Endothelial cell of umbilical vein (primary cell): Measurements from ENCODE around the gene FAM163A. TPM values are rescaled to one million over a fixed set of nuclear protein-coding genes. Genes with fewer than 3 reads are reported as not detected.

Source experiments
- BruUV-seq: library from RNA; stranded (reverse); fragments of 400-500 nt; replicated peaks from 2 replicates; lab custom pipeline; 2021; lab: Mats Ljungman, UMichigan
- CTCF ChIA-PET: fragments of 300-600, 350-600 bp; sonication (Branson Sonifier 250); formaldehyde crosslinking; loops from one replicate; lab custom pipeline; 2021; ENCODE audit warnings: antibody characterized with exemption, inconsistent platforms; lab: Charles Lee
- POLR2A ChIA-PET: fragments of 300-600, 350-600 bp; sonication (Branson Sonifier 250); formaldehyde crosslinking; loops from one replicate; lab custom pipeline; 2021; ENCODE audit warnings: antibody characterized with exemption, inconsistent platforms; lab: Charles Lee
- DNase-seq: peaks from one replicate; pipeline ENCODE4 v3.0.0-alpha.2; 2011; ENCODE audit warnings: low read depth, low spot score
- FAIRE-seq: peaks from 2 replicates; lab custom pipeline; 2011; peaks lifted over from hg19 to GRCh38; lab: Jason Lieb, UNC
- H2AFZ ChIP-seq: 2 replicates; pipeline ENCODE4 v1.6.0; 2012; ENCODE audit warnings: low read depth, low read length, control low read depth, inconsistent platforms
- H3K27ac ChIP-seq: 2 replicates; pipeline ENCODE4 v1.5.1; 2011; ENCODE audit warnings: low read depth, mild to moderate bottlenecking, control low read depth, low read length, moderate library complexity; ENCODE audit not compliant: insufficient read depth
- H3K27me3 ChIP-seq, 2 experiments: 2 replicates each; pipeline versions ENCODE4 v1.6.0 to v1.6.1; 2011; ENCODE audit warnings: low read length in 2 of 2, mixed read lengths in 1 of 2; ENCODE audit not compliant: control insufficient read depth in 2 of 2, insufficient read depth in 2 of 2
- H3K36me3 ChIP-seq, 2 experiments: 2 replicates in 1 of 2; 3 replicates in 1 of 2; pipeline ENCODE4 v1.5.1; 2011; ENCODE audit warnings: low read length in 2 of 2, mild to moderate bottlenecking in 1 of 2, moderate library complexity in 1 of 2; ENCODE audit not compliant: control insufficient read depth in 2 of 2, insufficient read depth in 2 of 2; ENCODE audit errors: extremely low read depth in 1 of 2
- H3K4me1 ChIP-seq: 3 replicates; pipeline ENCODE4 v1.5.1; 2011; ENCODE audit warnings: mild to moderate bottlenecking, low read length; ENCODE audit not compliant: control insufficient read depth, insufficient read depth; ENCODE audit errors: extremely low read depth
- H3K4me2 ChIP-seq: 2 replicates; pipeline ENCODE4 v1.6.1; 2011; ENCODE audit warnings: low read length, control low read depth, mixed read lengths; ENCODE audit not compliant: insufficient read depth
- H3K4me3 ChIP-seq, 3 experiments: fragments of 200-600 bp in 1 of 3; sonication (generic), shearing (Covaris generic) in 1 of 3; replicated peaks in 1 of 3; 2 replicates each; pipeline ENCODE4 v1.5.1; 2011 to 2016; ENCODE audit warnings: control low read depth in 3 of 3, low read length in 3 of 3, mild to moderate bottlenecking in 2 of 3, inconsistent platforms in 1 of 3, low read depth in 1 of 3, moderate library complexity in 1 of 3; ENCODE audit not compliant: insufficient read depth in 1 of 3
- H3K79me2 ChIP-seq: 2 replicates; pipeline ENCODE4 v1.6.0; 2012; ENCODE audit warnings: low read length, inconsistent platforms; ENCODE audit not compliant: control insufficient read depth, insufficient read depth
- H3K9ac ChIP-seq: replicated peaks from 2 replicates; pipeline ENCODE3; 2011; ENCODE audit warnings: low read length, control low read depth; ENCODE audit not compliant: insufficient read depth; ENCODE audit errors: extremely low read depth
- H3K9me1 ChIP-seq: replicated peaks from 3 replicates; pipeline ENCODE4 v1.6.0; 2011; ENCODE audit warnings: mild to moderate bottlenecking, low read length; ENCODE audit not compliant: control insufficient read depth, insufficient read depth; ENCODE audit errors: extremely low read depth
- H3K9me3 ChIP-seq: replicated peaks from 2 replicates; pipeline ENCODE4 v1.5.1; 2012; ENCODE audit warnings: low read length, inconsistent platforms; ENCODE audit not compliant: control insufficient read depth, insufficient read depth
- H4K20me1 ChIP-seq: replicated peaks from 2 replicates; pipeline ENCODE3; 2011; ENCODE audit warnings: mild to moderate bottlenecking, low read length; ENCODE audit not compliant: control insufficient read depth, insufficient read depth; ENCODE audit errors: extremely low read depth
- CTCF ChIP-seq, 2 donors: IDR thresholded peaks; 1 replicate in 1 of 2; 2 replicates in 1 of 2; pipeline ENCODE4 v1.5.1; 2011; ENCODE audit warnings: low read length in 2 of 2, mild to moderate bottlenecking in 2 of 2, moderate library complexity in 2 of 2, control low read depth in 1 of 2, inconsistent platforms in 1 of 2, low read depth in 1 of 2; ENCODE audit not compliant: insufficient read depth in 1 of 2; ENCODE audit errors: extremely low read depth in 1 of 2
- EZH2 ChIP-seq: IDR thresholded peaks from 2 replicates; pipeline ENCODE4 v1.6.1; 2012; ENCODE audit warnings: borderline replicate concordance, low read depth, mild to moderate bottlenecking, moderate library complexity, low read length, inconsistent platforms; ENCODE audit not compliant: severe bottlenecking
- FOS ChIP-seq: IDR thresholded peaks from 2 replicates; pipeline ENCODE4 v1.6.1; 2011; ENCODE audit warnings: mild to moderate bottlenecking, low read length, moderate library complexity, borderline replicate concordance; ENCODE audit not compliant: insufficient read depth
- GATA2 ChIP-seq: IDR thresholded peaks from 2 replicates; pipeline ENCODE4 v1.7.0; 2011; ENCODE audit warnings: low read depth, mild to moderate bottlenecking, moderate library complexity, mixed read lengths, low read length; ENCODE audit not compliant: insufficient read length, insufficient read depth
- JUN ChIP-seq: IDR thresholded peaks from 2 replicates; pipeline ENCODE4 v1.6.1; 2011; ENCODE audit warnings: borderline replicate concordance, low read depth; ENCODE audit not compliant: insufficient read length, insufficient read depth
- MAX ChIP-seq: IDR thresholded peaks from 2 replicates; pipeline ENCODE4 v1.6.1; 2011; ENCODE audit not compliant: insufficient read depth, insufficient read length
- MYC ChIP-seq: IDR thresholded peaks from one replicate; pipeline ENCODE4 v1.6.1; 2011; ENCODE audit warnings: mild to moderate bottlenecking, low read depth, low read length
- POLR2A ChIP-seq: IDR thresholded peaks from 2 replicates; pipeline ENCODE4 v1.6.1; 2012; ENCODE audit warnings: low read depth, mild to moderate bottlenecking, control low read depth, low read length
- POLR2AphosphoS5 ChIP-seq: IDR thresholded peaks from 2 replicates; pipeline ENCODE4 v1.6.1; 2012; ENCODE audit warnings: low read depth, mild to moderate bottlenecking, control low read depth, low read length, moderate library complexity; ENCODE audit not compliant: insufficient read depth
- dilution Hi-C: fragments of 300-500 bp; cut with MboI; formaldehyde crosslinking; loops from one replicate; pipeline ENCODE4 v1.15.0; 2019; ENCODE audit warnings: low sequenced_read_pairs; ENCODE audit not compliant: extremely low pct_ligation_motif_present
- intact Hi-C: fragments of 100-400 bp; cut with micrococcal nuclease; formaldehyde crosslinking; loops from one replicate; pipeline ENCODE4 v1.10.0; 2022
- polyA plus RNA-seq, 4 experiments: library from polyadenylated mRNA; depleted of rRNA in 3 of 4; stranded (reverse) in 3 of 4; unstranded in 1 of 4; fragments of >200 nt; gene quantifications; 2 replicates each; pipeline versions ENCODE4 v1.2.1 to v1.2.3, GENCODE V29; 2011 to 2012; ENCODE audit warnings: missing spikeins in 1 of 4
- total RNA-seq: library from RNA; stranded (reverse); gene quantifications from 2 replicates; pipeline ENCODE4 v1.2.3, GENCODE V29; 2021

Gene FAM163A
- total and polyA plus RNA-seq, 2 donors (not counting 3 experiments of a cell fraction or from before 2014, with no cell fraction given): not detected

- Histone ChIP-seq H3K27ac (no peak overlapping the region), H3K4me3 (no peak overlapping the region), H3K79me2 (no peaks in the 10 kb centered on the region), H3K9ac (no peak overlapping the region), H3K36me3 (no peaks in the 10 kb centered on the region), H2AFZ (no peak overlapping the region), H3K4me2 (no peak overlapping the region), H3K4me1 (peaks cover 29% of the 10 kb centered on the region), H3K9me1 (no peaks in the 10 kb centered on the region), H3K9me3 (no peaks in the 10 kb centered on the region), H4K20me1 (no peaks in the 10 kb centered on the region), H3K27me3 (peaks cover 7 to 10% of the 10 kb centered on the region in 2 experiments)
- dilution Hi-C loops: no loop called here
- intact Hi-C loops: loop anchor here (2.0 to 10.0 kb wide), 3 partner anchors 159 to 775 kb away; no protein-coding TSS in a partner anchor
- FAIRE-seq (no peak), DNase-seq (no peak)
- TF ChIP-seq FOS: no peak
- TF ChIP-seq JUN: no peak
- no peak for TF ChIP-seq MYC
- no peak for TF ChIP-seq POLR2AphosphoS5
- no peak for TF ChIP-seq CTCF (IDR thresholded peaks at IDR 0.05; ENCODE audit: extremely low read depth in 1 of 2, insufficient read depth in 1 of 2, low read depth in 1 of 2, low read length in 2 of 2)
- TF ChIP-seq EZH2: no peak
- TF ChIP-seq POLR2A: no peak
- TF ChIP-seq MAX: no peak
- TF ChIP-seq GATA2: no peak
- BruUV-seq: no TSS peak
- ChIA-PET POLR2A (interaction anchor here (1.1 kb wide), 1 partner anchor 103 kb away, joined by 3 read pairs; no protein-coding TSS in a partner anchor), CTCF (interaction anchor here (1.8 to 17.9 kb wide), 3 partner anchors 58 to 103 kb away, joined by 7 to 1591 read pairs (median 26); no protein-coding TSS in a partner anchor)
These were observed 35.7 kb upstream of the FAM163A start for GRCh38 chr1:179707406-179707805.
